Neural progenitor cell (in vitro differentiated cells): ENCODE measurements around the gene LIPC.

ENCODE experiments used
- CTCF ChIP-seq: fragments of 200-600 bp; sonication (generic); IDR thresholded peaks from 2 replicates; pipeline ENCODE4 v1.5.1; 2017; ENCODE audit warnings: antibody characterized with exemption, mild to moderate bottlenecking
- EZH2 ChIP-seq: fragments of 200-600 bp; sonication (generic); IDR thresholded peaks from 2 replicates; pipeline ENCODE4 v1.6.1; 2017; ENCODE audit warnings: antibody characterized with exemption, mild to moderate bottlenecking, moderate library complexity
- EZH2phosphoT487 ChIP-seq: fragments of 200-600 bp; sonication (generic); IDR thresholded peaks from 2 replicates; pipeline ENCODE4 v1.6.1; 2017; ENCODE audit warnings: antibody characterized with exemption

DNA sequence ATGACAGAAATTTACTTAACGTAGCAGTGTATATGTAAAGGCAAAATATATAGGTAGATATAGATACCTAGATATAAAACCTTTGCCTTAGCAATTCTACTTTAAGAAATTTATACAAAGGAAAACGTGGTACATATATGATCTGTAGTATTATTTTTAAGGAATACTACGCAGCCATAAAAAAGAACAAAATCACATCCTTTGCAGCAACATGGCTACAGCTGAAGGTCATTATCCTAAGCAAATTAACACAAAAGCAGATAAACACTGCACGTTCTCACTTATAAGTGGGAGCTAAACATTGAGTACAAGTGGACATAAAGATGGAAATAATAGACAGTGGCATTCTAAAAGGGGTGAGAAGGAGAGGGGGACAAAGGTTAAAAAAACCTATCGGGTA, 14.8 kb upstream of the LIPC start:
- TF ChIP-seq CTCF (no peak), EZH2 (no peak), EZH2phosphoT487 (no peak)
